ENCODE results near the gene DIP2C. TPM values are rescaled to one million over a fixed set of nuclear protein-coding genes. Genes with fewer than 3 reads are reported as not detected.
A peak's percentile ranks its signal among the peaks of the same experiment; 100 is the strongest.

The DIP2C gene
- total RNA-seq, 1 donor from 2014 or later: 10.1 TPM

DNA sequence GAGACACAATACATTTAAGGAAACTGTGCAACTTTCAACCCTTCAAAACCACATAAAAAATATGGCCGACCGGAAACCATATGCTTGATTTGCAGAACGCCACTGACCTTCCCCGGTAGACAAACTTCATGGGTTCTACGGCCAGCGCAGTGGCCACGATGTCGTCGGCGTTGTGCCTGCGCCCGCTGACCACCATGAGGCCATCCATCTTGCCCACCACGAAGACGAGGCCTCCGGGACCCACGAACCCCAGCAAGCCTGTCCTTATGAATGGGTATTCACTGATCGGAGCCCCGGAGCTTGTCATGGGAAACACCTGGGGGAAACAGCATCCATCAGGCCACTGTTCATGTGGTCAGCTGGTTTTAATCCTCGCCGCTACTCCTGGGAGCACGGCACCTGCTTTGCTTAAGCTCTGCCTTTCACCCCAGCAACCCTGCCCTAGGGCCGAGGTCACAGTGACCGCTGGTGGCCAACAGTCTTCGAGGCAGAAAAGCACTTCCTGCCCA, 325.1 kb downstream of the DIP2C start:
- Histone ChIP-seq H3K36me3 (no peaks in the 10 kb centered on the region), H3K9ac (no peak overlapping the region), H3K27ac (no peak overlapping the region), H3K79me2 (ENCODE audit: low read depth) (no peaks in the 10 kb centered on the region), H3K4me1 (no peaks in the 10 kb centered on the region), H3K27me3 (no peaks in the 10 kb centered on the region), H3K9me3 (ENCODE audit: low read depth) (no peaks in the 10 kb centered on the region), H4K20me1 (ENCODE audit: low read depth) (no peaks in the 10 kb centered on the region), H3F3A (ENCODE audit: low read depth) (no peaks in the 10 kb centered on the region), H3K4me2 (no peak overlapping the region), H3K4me3 (no peak overlapping the region), H2AFZ (replicated peaks) (no peak overlapping the region)
- DNase-seq (ENCODE audit: low spot score): no peak
- TF ChIP-seq EZH2 (IDR thresholded peaks at IDR 0.05): no peak
- TF ChIP-seq CTCF (IDR thresholded peaks at IDR 0.05): no peak
- TF ChIP-seq EZH2phosphoT487 (IDR thresholded peaks at IDR 0.05): no peak
- Mint-ChIP-seq H3K9me3 (peaks cover 2% of the 10 kb centered on the region), H3K27ac (peak overlapping the region; percentile 61), H3K36me3 (peaks cover 35% of the 10 kb centered on the region), H3K27me3 (ENCODE audit: insufficient read depth, low read depth) (no peaks in the 10 kb centered on the region), H3K4me1 (peaks cover 12% of the 10 kb centered on the region), H3K4me3 (no peak overlapping the region)

GRCh38 chr10:363152-363551, 326.3 kb downstream of the DIP2C start:
- Histone ChIP-seq H3K27ac (no peak overlapping the region), H2AFZ (replicated peaks) (no peak overlapping the region), H3K27me3 (no peaks in the 10 kb centered on the region), H3K9me3 (ENCODE audit: low read depth) (no peaks in the 10 kb centered on the region), H3K79me2 (ENCODE audit: low read depth) (no peaks in the 10 kb centered on the region), H3K9ac (no peak overlapping the region), H3K4me1 (no peaks in the 10 kb centered on the region), H3F3A (ENCODE audit: low read depth) (no peaks in the 10 kb centered on the region), H3K36me3 (no peaks in the 10 kb centered on the region), H3K4me2 (no peak overlapping the region), H3K4me3 (no peak overlapping the region), H4K20me1 (ENCODE audit: low read depth) (no peaks in the 10 kb centered on the region)
- TF ChIP-seq CTCF (IDR thresholded peaks at IDR 0.05) (no peak), EZH2 (IDR thresholded peaks at IDR 0.05) (no peak), EZH2phosphoT487 (IDR thresholded peaks at IDR 0.05) (no peak)
- peaks cover 12% of the 10 kb centered on the region for H3K4me1 Mint-ChIP-seq
- H3K27me3 Mint-ChIP-seq (ENCODE audit: insufficient read depth, low read depth): no peaks in the 10 kb centered on the region
- peaks cover 37% of the 10 kb centered on the region for H3K36me3 Mint-ChIP-seq
- DNase-seq (ENCODE audit: low spot score): no peak
- peak overlapping the region; percentile 59 for H3K27ac Mint-ChIP-seq
- no peak overlapping the region for H3K4me3 Mint-ChIP-seq
- peaks cover 2% of the 10 kb centered on the region for H3K9me3 Mint-ChIP-seq

- H3K36me3 ChIP-seq: no peaks in the 10 kb centered on the region
- TF ChIP-seq EZH2 (IDR thresholded peaks at IDR 0.05) (no peak), CTCF (IDR thresholded peaks at IDR 0.05) (no peak), EZH2phosphoT487 (IDR thresholded peaks at IDR 0.05) (no peak)
- H3K27me3 Mint-ChIP-seq (ENCODE audit: insufficient read depth, low read depth): no peaks in the 10 kb centered on the region
Observed at GRCh38 chr10:361203-362081, 328.0 kb downstream of the DIP2C start.

More at GRCh38 chr10:361203-362081, 328.0 kb downstream of the DIP2C start:
- peaks cover 37% of the 10 kb centered on the region for H3K36me3 Mint-ChIP-seq
- Histone ChIP-seq H3K4me3 (no peak overlapping the region), H3K79me2 (ENCODE audit: low read depth) (no peaks in the 10 kb centered on the region), H3K4me2 (no peak overlapping the region), H3K27ac (no peak overlapping the region), H3K4me1 (no peaks in the 10 kb centered on the region), H3K9me3 (ENCODE audit: low read depth) (no peaks in the 10 kb centered on the region), H3K9ac (no peak overlapping the region), H2AFZ (replicated peaks) (no peak overlapping the region), H3F3A (ENCODE audit: low read depth) (no peaks in the 10 kb centered on the region), H4K20me1 (ENCODE audit: low read depth) (no peaks in the 10 kb centered on the region), H3K27me3 (no peaks in the 10 kb centered on the region)
- DNase-seq (ENCODE audit: low spot score): peak; percentile 21
- H3K27ac Mint-ChIP-seq: peak overlapping the region; percentile 8
- no peak overlapping the region for H3K4me3 Mint-ChIP-seq
- H3K9me3 Mint-ChIP-seq: no peaks in the 10 kb centered on the region
- H3K4me1 Mint-ChIP-seq: peaks cover 11% of the 10 kb centered on the region

Data from neural progenitor cell (in vitro differentiated cells).